ENCODE data around the gene ICE2.

ICE2 gene

DNA sequence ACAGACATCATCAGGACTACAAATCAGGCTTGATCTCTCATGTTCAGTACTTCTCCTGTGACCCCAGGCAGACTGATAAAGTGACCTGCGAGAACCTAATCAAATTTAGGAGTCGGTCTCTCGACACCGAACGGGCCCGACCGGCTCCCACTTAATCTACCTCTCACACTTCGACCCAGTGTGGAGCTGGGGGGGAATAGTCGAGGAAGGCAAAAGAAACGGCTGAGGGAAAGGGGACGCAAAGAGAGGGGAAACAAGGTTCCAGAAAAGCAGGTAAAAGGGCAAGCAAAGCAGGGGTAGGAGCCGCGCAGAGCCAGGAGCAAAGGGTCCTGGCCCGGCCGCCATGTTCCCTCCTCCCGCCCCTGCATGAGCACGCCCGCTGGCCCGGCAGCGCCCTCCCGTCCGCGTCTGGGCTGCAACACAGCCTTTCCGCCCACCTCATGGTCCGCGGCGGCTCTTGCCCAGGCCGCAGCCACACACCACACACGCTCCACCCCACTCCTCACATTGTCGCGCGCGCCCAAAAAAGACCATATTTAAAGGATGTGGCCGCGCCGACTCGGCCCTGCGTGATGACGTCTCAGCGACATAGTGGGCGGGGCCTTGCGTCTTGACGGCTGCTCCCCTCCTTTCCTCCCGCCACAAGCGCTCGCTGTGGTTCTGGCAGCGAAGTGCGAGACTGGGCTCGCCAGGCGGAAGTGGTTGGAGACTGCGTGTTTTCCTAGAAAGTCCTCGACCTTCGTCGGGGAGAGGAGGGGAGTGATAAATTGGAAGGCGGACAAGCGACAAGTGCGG lies at the start of gene ICE2:
ICE2 (minus strand) TSS at position 577 of the 795 bp plus-strand sequence. CDS start 1,165 bp downstream, outside the sequence.
- DNase-seq (ENCODE audit: low spot score): peak; percentile 93

- no peak for DNase-seq (ENCODE audit: low spot score)
Measured at GRCh38 chr15:60528530-60528929, 49.6 kb upstream of the ICE2 start.

DNA sequence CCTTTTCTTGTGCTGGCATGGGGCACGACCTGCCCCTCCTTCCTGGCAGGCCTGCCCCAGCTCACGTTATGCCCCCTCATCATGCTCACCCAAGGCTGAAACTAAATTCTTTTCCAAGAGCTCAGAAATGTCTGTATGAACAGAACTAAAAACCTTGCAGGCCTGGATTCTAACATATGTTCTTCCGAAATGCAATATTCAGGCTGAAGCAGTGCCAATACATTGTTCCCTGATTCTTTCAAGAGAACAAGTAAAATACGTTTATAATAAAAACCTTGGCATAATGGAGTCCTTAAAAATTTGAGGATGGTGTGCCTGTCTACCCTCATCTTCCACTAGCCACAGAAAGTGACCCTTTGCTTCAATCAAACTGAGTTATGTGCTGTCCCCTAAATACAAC lies 48.5 kb upstream of the ICE2 start:
- DNase-seq (ENCODE audit: low spot score): no peak

DNA sequence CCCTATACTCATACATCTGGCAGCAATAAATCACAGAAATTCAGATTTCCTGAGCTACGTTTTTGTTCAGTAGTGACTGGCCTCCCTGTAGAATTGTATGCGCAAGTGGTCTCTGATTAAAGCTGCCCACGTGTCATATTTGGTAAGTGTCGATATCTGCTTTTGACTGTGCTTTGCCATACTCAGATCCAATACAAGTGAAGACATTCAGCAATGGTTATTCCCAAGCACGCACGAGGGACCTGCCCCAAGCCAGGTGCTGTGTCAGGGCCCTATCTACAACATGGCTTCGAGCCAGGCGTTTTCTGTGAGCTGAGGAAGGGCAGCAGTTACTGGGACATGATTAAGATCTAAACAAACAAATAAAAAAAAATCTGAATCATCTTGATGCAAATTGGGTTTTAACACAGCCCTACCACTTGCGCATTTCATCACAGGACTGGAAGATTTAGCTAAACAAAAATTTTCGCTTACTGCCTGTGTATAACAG lies 47.2 kb upstream of the ICE2 start:
- no peak for DNase-seq (ENCODE audit: low spot score)

DNA sequence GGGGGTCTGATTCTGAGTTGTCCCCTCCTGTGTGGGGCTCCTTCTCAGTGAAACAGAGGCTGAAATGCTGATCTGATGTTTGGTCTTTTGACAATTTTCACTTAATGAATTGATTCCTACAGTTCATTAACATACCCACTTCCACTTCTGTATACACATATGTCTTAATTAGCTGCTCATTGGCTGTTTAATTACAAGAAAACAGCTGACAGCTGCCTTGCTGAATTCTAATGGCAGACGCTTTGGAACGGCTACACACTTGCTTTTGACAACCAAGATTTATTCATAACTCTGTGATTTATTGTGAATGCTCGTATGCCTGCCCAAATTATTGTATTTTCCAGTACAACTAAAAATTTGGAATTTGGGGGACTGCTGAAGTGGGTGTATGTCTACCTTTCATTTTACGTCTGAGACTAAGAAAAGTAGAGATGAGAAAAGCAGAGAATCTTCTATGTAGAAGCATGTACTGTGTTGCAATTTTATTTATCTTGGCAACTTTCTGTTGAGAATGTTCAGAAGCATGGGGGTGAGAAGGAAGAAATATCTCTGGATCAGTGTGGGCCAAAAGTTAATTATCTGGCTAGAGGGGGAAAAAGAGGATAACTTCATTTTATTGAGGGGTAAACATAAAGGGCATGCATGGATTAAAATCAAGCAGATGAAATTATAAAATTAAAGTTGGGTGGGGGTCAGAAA lies 46.5 kb upstream of the ICE2 start:
- no peak for DNase-seq (ENCODE audit: low spot score)

DNA sequence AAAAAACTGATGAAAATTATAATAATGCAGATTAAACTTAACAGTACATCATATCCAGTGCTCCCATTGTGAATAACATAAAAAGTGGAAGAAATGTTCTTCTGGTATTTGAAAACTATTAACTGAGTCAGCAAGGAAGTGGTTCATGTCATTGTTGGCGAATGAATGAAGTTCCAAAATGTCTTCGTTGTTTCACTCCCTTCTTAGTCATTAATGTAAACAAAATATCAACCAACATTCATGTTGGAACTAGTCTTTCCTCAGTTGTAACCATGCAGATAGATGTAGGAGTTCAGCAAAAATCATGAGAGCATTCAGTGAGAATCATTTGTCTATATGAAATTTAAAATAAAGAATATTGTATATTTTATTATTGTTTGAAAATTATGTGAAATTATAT lies 44.1 kb upstream of the ICE2 start:
- DNase-seq (ENCODE audit: low spot score): peak; percentile 52

- DNase-seq (ENCODE audit: low spot score): peak; percentile 75
Measured at GRCh38 chr15:60520825-60521368, 42.0 kb upstream of the ICE2 start.

GRCh38 chr15:60520013-60520824 lies 41.3 kb upstream of the ICE2 start:
- DNase-seq (ENCODE audit: low spot score): no peak

GRCh38 chr15:60519218-60519617 lies 40.3 kb upstream of the ICE2 start:
- DNase-seq (ENCODE audit: low spot score): no peak

DNA sequence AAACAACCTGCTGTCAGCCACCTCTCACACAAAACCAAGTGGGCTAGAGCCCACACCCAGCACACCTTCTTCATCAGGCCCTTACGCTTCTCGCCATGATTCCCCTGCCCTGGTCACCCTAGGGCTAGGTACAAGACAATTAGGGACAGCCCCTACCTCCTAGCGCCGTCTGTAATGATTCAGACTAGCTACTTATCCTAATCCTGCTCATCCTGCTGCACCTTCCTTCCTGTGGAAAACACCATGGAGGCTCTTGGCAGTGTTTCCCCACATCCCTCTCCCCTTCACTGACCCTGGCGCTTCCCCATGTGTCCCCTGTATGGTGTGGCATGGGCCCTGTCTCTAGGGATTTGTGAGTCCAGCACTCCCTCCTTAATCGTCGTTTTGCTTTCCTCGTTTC lies 39.6 kb upstream of the ICE2 start:
- no peak for DNase-seq (ENCODE audit: low spot score)

GRCh38 chr15:60514261-60514881 lies 35.4 kb upstream of the ICE2 start:
- no peak for DNase-seq (ENCODE audit: low spot score)

- no peak for DNase-seq (ENCODE audit: low spot score)
Measured at GRCh38 chr15:60513676-60514075, 34.7 kb upstream of the ICE2 start.

DNA sequence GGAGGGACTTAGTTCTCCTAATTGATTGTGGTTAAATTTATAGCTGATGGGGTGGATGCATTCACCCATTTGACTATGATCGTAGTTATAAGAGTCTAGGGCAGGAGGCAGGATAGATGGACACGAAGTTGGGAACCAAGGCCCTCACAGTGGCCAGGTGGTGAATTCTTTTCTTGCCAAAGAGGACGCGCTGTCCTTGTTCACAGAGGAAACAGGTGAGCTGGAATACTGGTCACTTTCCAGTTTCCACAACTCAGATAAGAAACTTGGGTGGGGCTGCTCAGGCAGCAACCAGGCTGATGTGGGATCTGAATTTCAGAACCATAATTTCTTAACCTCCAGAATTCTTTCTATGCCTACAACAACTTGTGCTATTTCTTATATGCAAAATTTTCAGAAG lies 34.0 kb upstream of the ICE2 start:
- DNase-seq (ENCODE audit: low spot score): no peak

DNA sequence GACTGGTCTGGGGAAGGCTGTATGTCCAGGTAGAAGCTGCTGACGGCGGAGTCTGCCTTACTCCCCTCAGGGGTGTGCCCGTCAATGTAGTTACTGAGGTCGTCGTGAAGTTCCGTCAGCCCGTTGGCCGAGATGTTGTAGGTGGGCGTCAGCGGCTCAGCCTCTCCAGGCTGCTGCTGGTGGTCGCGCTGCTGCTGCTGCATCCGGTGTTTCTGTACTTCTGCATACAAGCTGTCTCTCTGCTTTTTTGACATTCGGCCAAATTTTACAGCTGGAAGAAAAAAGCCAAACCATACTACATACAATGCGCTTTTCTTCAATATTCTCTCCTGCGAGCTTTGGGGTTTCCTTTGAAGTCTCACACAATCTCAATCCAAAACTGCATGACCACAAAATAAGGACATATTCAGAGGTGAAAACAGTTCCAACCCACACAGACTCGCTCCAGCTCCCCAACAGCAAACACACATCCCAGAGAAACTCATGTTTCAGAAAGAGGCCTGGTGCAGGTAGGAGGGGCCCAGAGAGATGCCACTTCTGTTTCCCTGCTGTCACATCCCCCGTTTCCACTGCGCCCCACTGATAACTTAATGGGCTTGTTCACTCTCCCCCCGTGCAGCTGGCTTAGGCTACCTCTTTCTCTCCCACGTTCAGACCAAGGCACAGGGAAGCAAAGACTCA lies 32.5 kb upstream of the ICE2 start:
- no peak for DNase-seq (ENCODE audit: low spot score)

- no peak for DNase-seq (ENCODE audit: low spot score)
Measured at GRCh38 chr15:60510006-60510405, 31.1 kb upstream of the ICE2 start.

- no peak for DNase-seq (ENCODE audit: low spot score)
Measured at GRCh38 chr15:60509470-60509869, 30.5 kb upstream of the ICE2 start.

- no peak for DNase-seq (ENCODE audit: low spot score)
Measured at GRCh38 chr15:60508442-60508841, 29.5 kb upstream of the ICE2 start.

GRCh38 chr15:60507596-60508424 lies 28.9 kb upstream of the ICE2 start:
- peak; percentile 65 for DNase-seq (ENCODE audit: low spot score)

- DNase-seq (ENCODE audit: low spot score): no peak
Measured at GRCh38 chr15:60496853-60497252, 17.9 kb upstream of the ICE2 start.

DNA sequence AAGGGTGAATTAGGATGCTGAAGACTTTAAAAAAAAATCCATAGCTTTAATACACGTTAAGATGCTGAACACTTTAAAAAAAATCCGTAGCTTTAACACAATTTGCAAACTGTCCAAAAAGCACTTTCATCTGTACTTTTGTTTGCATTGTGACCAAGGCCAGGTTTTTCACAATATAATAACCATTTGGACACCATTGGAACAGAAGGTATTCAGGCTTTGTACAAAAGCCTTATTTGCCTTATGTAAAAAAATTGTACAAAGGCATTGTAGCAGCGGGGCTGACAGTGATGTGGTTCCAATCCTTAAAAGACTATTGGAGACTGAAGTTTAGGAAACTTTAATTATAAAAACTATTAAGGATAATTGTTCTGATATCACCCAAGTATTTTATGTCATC lies 15.2 kb upstream of the ICE2 start:
- DNase-seq (ENCODE audit: low spot score): no peak

Data from kidney capillary endothelial cell (primary cell).